HG03045 (cell line): ENCODE results near the gene AP5S1.

Experiments used
- ATAC-seq: cut with Tn5 transposase; IDR thresholded peaks from one replicate; pipeline ENCODE4 v1.9.1; 2021; ENCODE audit warnings: mild to moderate bottlenecking, moderate library complexity; ENCODE audit not compliant: unreplicated experiment

Gene AP5S1, protein sequence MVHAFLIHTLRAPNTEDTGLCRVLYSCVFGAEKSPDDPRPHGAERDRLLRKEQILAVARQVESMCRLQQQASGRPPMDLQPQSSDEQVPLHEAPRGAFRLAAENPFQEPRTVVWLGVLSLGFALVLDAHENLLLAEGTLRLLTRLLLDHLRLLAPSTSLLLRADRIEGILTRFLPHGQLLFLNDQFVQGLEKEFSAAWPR

DNA sequence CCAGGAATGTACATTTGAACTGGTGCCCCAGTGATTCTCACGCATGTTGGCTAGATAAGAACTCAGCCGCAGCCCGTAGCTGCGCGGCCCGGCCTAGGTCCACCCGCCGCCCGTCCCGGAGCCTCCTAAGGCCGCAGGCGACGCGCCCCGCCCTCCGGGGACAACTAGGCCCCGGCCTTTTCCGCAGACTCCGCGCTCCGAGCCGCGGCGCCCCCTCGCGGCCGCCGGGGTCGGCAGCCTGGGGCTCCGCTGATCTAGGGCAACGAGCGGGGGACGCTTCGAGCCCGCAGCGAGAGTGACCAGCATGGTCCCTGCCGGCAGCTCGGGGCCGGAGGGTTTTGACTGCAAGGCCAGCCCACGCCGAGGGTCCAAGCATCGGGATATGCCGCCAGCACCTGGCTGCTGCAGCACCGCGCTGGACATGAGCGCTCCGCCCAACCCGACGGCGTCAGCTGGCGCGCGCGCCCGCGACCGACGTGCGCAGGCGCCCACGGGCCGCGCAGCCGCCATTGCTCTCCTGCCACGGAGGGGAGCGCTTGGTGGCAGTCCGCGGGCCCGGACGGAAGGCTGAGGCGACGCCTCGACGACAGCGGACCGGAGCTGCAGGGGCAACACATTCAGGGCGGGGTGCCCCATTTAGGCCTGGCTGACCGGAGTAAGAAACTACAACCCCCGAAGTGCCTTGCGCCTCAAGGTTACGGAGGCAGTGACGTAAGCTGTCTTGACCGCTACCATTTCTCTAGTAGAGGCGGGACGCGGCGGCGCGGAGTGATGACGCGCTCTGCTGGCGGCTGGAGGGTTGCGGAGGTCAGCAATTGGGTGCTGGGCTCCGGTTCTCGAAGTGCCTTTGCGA is at the start of gene AP5S1:
TSS of gene AP5S1 (plus strand) at position 500 of the 853 bp plus-strand sequence. CDS start 1,571 bp downstream, outside the sequence.
- peak; percentile 80 for ATAC-seq

DNA sequence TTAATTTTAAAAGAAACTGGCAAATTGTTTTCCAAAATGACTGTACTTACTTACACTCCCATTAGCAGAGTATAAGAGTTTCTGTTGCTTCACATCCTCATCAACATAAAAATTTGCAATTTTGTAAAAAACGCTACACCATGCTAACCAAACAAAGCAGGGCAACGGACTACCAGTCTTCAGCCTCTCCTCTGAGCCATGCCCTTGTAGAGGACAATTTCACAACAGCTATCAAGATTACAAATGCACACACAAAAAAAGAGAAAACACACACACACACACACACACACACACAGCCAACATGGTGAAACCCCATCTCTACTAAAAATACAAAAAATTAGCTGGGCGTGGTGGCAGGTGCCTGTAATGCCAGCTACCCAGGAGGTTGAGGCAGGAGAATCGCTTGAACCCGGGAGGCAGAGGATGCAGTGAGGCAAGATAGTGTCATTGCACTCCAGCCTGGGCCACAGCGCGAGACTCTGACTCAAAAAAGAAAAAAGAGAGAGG is 48.7 kb upstream of the AP5S1 start:
- ATAC-seq, result no peak

DNA sequence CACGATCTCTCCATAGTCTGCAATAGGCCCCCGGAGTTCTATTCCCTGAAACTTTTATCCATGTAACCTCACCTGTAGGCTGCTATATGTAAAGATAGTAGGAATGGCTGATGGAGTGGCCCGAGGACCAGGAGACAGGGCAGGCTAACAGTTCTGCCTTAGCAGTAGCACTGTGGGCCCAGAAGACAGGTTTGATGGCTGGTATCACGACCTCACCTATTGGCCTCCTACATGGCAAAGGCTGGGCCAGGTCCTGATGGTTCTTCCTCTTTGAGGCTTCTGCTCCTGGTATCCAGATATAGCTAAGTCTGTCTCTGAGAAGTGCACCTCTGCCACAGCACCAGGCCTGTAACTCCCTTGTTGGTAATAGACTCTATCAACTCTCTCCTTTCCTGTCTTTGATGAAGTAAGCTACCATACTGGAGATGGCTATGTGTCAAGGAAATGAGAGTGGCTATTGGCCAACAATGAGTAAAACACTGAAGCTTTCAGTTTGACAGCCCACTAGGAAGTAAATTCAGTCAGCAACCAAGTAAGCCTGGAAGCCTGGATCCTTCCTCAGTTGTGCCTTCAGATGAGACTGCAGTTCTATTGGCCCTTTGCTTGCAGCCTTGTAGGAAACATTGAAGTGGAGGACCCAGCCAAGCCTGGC is 44.8 kb upstream of the AP5S1 start:
- no peak for ATAC-seq

DNA sequence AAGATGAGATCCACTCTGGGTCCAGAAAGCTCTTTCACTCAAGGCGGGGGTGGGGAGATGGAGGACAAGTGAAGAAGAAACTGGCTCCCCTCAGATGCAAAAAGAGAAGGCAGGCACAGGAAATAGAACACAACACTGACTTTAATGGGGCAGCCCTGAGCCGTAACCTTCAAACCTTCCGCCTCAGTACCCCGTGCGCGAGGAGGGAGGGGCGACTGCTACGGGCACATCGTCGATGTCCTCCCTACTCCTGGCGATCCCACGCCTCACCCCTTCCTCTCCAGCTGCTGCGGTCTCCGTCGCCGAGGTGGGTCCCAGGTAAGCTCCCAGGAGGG is 43.0 kb upstream of the AP5S1 start:
- no peak for ATAC-seq

DNA sequence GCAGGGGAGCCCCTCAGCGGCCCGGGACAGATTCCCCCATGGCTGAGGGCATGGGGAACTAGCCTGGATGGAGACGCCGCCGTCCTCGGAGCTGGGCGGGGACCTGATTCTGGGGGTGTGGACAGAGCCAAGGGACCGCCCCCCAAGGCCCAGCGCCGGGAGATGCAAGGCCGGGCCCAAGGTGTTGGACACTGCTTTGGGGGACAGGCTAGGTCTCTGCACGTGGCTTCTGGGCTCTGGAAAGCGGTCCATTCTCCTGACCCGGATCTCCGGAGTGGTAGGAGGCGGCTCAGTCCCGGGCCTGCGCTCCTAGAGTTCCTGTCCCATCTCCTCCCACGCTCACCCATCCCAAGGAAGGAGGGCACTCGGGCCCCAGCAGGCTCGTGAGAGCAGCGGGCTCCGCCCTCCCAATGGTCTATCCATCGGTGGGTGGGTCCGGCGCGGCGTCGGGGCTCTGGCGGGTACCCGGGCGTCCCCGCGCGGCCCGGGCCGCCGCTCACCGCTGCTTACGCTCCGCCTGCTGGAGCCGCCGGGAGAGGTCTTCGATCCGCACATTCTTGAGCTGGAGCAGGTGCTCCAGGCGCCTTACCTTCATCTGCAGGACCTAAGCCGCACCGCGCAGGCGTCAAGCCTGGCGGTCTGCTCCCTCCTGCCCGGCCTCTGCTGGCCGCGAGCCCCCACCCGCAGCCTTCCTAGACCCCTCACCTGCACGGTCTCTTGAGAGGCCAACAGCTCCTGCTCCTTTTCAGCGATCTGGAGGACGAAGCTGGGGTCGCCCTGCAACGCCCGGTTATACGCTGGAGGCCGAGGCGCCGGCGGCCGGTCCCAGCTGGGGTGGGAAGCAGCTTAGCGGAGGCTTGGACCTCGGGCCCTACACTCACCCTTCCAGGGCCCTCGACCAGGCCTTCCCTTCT is 42.4 kb upstream of the AP5S1 start:
- ATAC-seq, result no peak

DNA sequence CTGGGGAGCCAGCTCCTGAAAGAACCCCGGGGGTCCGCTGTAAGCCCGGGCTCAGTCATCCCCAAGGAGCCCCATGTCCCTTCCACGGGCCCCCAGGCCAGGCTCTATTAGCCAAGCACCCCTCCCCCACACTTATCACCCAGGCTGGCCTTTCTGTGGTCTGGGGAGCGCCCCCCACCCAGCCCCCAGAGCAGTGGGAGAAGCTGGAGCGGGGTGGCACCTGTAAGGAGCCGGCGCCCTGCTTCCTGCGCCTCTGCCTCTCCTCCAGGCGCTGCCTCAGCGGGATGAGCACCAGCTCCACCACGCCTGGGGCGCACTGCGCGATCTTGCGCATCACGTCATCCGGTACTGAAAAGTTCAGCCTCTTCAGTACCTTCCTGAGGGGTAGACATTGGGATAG is 41.4 kb upstream of the AP5S1 start:
- no peak for ATAC-seq

DNA sequence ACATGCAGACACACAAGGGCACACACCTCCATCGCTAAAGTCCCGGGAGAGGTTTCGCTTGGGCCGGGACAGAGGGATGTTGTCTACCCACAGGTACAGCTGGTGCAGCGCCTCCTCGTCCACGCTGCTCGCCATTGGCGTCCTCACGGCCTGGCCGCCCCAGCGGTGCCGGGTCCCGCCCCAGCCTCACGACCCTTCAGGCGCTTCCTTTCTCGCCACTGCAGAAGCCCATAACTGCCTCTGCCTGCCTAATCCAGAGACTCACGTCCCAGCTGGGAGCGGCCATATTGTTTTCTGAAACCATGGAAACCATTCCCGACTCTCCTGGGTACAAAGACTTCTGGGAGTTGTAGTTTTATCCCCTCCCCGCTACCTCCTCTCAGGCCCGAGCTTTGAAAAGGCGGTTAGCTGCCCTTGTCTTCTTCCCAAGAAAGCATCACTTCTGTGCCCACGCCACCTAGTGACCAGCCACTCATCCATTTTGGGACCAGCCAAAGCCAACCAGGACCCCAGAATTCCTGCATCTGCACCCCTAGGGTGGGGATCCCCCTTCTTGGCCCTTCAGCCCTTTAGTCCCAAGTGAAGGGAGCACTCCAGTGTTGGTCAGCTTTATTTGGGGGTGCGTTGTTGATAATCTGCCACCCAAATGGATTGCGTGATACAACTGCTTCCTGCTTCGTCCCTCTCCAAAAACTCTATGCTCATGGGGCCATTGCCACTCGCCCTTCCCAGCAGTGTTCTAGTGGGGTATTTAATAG is 39.0 kb upstream of the AP5S1 start, which contains the start of gene SPEF1:
TSS of gene SPEF1 (minus strand) at position 296 of the 758 bp plus-strand sequence. CDS start at position 135, 161 bp downstream.
- peak; percentile 45 for ATAC-seq

DNA sequence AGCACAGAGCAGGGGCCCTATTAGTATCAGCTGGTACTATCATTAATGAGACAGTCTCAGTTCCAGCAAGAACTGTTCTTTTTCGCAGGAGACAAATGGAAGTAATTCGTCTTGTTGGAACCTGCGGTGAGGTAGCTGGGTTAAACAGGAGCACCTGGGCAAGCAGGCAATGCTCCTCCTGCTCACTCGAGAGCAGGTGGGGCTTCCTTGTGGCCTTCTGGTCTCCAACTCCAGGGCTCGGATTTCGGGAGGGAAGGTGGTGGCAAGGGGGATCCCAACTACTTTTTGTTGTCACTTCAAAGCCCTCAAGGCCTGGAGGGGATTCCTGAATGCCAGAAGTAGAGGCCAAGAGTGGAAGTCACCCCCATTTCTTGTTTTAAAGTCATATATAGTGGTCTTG is 37.8 kb upstream of the AP5S1 start:
- no peak for ATAC-seq

DNA sequence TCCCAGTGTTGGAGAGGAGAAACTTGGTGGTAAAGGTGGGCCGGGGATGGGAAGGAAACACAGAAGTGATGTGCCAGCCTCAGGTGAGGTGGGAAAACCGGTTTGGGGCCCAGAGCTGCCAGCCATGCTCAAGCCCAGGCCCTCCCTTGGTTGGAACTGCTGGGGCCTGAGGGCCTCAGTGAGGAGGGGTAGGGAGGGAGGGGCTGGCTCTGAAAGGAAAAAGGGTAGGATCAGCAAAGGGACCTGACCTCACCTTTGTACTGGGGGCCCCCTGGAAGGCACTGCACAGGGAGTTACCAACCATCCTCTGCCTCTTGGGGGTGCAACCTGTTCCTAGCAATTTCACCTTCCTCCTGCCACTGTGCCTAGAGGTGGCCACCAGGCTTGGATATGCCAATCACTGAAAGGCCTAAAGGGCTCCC is 37.3 kb upstream of the AP5S1 start:
- no peak for ATAC-seq

DNA sequence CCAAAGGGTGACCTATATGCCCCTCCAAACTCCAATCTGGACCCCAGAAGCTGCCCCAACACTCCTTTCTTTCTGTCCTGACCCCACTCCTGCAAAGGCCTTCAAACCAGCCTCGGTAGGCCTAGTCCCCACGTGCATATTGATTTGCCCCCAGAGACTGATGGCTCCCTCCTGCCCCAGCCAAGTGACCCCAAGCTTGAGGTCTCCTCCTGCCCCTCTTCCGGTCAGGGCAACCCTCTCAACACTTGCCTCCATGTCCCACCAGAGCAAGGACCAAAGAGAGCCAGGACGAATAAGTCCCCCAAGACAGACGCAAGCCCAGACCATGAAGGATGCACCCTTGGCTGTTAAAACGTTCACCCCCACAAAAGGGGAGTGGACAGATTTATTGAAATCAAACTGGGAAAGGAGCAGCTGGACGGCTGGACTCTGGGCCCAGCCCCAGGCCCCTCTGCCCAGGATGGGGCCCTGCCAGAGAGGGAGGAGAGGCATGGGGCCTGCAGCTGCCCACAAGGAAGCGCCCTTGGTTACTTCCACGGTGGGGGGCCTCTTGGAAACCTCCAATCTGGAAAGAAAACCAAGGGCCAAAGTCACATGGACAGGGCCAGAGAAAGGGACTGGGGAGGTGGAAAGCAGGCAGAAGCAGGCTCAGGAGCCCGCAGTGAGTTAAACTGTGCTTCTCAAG is 36.7 kb upstream of the AP5S1 start:
- no peak for ATAC-seq

DNA sequence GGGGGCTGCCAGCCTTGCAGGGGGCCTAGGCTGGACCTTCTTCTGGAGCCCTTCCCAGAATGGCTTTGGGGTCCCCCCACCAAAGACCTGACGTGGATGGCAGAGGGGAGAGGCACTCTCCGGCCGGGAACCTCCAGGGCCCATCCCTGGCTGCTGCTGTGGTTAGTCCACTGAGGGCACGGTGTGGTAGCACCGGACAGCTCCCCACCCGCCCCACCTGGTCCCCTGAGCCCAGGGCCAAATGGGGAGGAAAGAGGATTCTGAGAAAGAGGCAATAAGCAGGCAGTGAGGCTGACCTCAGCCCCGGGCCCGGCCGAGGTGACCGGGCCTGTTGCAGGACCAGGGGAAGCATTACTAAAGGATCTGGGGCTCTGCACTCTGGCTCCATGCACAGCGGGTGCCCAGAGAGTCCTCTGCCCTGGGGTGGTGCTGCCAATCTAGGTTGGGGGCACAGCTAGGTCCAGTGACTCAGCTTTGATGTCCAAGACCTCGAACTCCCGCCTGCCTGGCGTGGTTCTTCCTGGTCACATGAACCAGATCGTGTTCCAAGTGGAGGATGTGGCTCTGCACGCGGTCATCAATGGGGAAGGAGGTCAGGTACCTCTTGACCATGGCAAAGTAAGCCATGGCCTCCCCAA is 36.0 kb upstream of the AP5S1 start:
- ATAC-seq, result no peak

DNA sequence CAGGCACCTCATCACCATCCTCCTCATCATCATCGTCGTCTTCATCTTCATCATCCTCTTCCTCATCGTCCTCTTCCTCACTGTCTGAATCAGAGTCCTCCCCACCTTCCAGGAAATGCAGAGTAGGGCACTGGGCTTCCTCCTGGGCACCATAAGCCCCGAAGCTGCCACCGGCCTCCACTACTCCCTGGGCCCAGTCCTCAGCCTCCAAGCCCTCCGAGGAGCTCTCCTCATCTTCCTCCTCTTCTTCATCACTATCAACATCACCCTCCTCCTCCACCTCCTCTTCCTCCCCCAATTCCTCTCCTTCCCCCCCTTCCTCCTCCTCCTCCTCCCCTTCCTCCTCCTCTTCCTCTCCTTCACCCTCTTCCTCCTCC is 35.5 kb upstream of the AP5S1 start:
- no peak for ATAC-seq

DNA sequence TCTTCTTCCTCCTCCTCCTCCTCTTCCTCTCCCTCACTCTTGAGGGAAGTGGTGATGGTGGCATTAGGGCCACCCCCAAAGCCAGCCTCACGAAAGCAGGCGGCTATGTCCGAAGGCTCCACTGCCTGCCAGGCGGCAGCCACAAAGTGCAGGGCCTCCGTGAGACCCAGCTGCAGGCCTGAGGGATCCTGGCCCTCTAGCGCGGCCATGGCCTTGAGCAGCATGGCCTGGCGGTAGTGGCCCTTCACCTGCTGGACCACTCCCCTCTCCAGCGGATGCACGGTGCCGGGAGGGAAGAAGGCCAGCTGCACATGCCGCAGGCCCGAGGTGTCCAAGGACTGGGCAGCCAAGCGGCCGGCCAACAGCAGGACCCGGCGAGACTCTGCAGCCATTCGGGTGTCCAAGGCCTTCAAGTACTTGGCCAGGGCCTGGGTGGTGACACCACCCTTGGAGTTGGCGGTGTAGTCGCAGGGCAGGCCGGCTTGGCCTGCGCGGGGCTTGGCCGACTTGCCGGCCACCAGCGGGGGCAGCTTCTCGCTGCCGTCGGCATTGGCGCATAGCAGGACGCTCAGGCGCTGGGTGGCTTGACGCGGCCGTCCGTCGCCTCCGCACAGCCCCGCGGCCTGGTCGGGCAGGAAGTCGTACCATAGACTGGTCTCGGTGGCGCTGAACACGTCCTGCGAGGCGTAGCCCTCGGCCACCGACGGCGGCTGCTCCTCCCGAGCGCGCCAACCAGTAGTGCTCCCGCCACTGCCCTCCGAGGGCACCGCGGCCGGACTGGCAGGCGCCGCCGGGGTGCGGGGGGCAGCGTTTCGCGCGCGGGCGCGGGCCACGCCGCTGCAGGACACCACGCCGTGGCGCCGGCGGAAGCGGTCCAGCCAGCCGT is 34.9 kb upstream of the AP5S1 start:
- no peak for ATAC-seq

DNA sequence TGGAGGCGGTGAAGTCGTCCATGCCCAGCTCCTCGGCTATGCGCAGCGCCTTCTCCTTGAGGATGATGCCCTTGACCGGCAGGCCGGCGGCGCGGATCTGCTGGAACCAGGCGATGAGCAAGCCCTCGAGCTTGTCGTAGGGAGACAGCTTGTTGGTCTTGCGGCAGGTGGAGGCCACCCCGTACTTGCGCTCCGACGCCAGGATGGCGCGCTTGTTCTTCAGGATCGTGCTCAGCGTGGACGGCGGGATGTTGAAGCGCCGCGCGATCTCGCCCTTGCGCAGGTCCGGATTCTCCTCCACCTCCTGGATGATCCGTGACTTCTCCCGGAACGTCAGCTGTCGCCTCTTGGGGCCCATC is 34.2 kb upstream of the AP5S1 start:
- ATAC-seq, result peak; percentile 19

DNA sequence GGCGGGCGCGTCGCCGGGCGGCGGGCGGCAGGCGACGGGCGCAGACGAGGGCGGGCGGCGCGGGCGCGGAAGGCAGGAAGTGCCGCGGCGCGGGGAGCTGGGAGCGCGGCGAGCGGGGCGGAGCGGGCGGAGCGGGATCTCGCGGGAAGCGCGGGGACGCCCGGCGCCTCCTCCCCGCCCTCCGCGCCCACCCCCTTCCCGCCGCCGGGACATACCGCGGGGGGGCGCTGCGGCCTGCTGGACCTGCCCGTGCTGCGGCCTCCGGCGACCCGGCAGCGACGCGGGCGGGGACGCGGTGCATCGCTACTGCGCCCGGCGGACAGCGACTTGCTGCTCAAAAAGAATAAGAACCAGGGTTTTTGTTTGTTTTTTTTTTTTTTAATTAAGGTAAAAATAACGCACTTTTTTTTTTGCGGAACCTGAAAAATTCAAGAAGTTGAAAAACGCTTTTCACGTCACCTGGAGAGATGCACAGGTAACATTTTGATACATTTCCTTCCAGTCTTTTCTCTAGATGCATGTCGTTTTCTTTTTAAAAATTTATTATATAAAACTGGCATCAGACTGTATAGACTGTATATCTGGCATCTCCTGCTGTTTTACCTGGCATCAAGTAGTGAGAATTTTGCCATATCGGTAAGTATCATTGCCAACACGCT is 33.6 kb upstream of the AP5S1 start, which contains the start of gene CENPB:
TSS of gene CENPB (minus strand) at position 76 of the 659 bp plus-strand sequence. CDS start 257 bp downstream, outside the sequence.
- peak; percentile 85 for ATAC-seq

DNA sequence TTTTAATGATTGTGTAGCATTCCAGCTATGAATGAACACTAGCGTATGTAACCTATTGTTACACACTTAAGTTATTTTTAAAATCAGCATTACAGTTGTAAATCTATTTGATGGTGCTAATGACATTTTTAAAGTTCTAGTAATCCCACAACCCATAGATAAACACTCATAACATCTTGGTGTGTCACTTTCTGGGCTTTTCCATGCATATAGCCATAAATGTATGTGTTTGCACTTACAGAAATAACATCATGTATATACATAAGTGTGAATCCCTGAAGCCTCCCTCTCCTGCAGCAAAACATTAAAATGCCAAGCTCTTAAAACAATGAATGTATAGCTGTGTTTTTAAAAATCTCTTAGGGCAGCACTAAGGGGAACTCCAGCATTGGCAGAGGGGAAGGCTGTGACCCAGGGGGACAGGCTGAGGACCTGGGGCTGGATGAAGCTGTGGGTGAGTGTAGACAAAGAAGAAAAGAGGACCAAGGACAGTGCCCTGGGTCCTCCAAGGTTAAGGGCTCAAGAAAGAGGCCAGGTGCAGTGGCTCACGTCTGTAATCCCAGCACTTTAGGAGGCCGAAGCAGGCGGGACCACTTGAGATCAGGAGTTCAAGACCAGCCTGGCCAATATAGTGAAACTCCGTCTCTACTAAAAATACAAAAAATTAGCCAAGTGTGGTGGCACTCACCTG is 32.9 kb upstream of the AP5S1 start:
- no peak for ATAC-seq

DNA sequence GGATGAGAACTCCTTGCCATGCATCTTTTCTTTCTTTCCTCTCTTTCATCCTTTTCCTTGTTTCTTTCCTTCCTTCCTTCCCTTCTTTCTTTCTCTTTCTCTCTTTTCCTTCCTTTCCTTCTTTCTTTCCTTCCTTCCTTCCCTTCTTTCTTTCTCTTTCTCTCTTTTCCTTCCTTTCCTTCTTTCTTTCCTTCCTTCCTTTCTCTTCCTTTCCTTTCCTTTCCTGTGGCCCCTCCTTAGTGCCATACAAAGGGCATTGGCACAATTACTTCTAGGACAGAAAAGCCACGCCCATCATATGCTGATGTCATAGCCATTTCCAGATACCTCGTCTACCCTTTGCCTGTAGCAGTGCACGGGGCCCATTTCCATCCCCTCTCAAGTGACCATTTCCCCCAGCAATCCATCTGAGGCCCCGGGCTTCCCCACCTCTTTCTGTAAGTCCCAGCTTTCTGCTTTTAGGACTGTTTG is 31.6 kb upstream of the AP5S1 start:
- no peak for ATAC-seq
